BLaER1 (cell line): ENCODE measurements around the gene SLC22A3.
"Not testable (repeated sequence)": the region's sequence is repeated elsewhere in the genome, so short reads cannot be mapped to it uniquely, and the experiment has no call there.

Experiments
- H3K27ac ChIP-seq: shearing (Covaris generic); formaldehyde crosslinking; 2 replicates; pipeline ENCODE4 v1.8.1; 2022
- H3K27me3 ChIP-seq: shearing (Covaris generic); formaldehyde crosslinking; 2 replicates; pipeline ENCODE4 v1.8.1; 2022
- H3K36me3 ChIP-seq: shearing (Covaris generic); formaldehyde crosslinking; 2 replicates; pipeline ENCODE4 v1.8.1; 2022
- H3K4me1 ChIP-seq: shearing (Covaris generic); formaldehyde crosslinking; 2 replicates; pipeline ENCODE4 v1.8.1; 2022
- H3K4me2 ChIP-seq: shearing (Covaris generic); formaldehyde crosslinking; 2 replicates; pipeline ENCODE4 v1.8.1; 2022
- H3K4me3 ChIP-seq: shearing (Covaris generic); formaldehyde crosslinking; 2 replicates; pipeline ENCODE4 v1.8.1; 2022
- H3K9ac ChIP-seq: shearing (Covaris generic); formaldehyde crosslinking; 2 replicates; pipeline ENCODE4 v1.8.1; 2022
- H3K9me3 ChIP-seq: shearing (Covaris generic); formaldehyde crosslinking; 2 replicates; pipeline ENCODE4 v1.8.1; 2022
- H4K20me1 ChIP-seq: shearing (Covaris generic); formaldehyde crosslinking; 2 replicates; pipeline ENCODE4 v1.8.1; 2022
- Cebpa-rat ChIP-seq: shearing (Covaris generic); IDR thresholded peaks from 2 replicates; pipeline ENCODE4 v1.8.1; 2022

Gene SLC22A3

GRCh38 chr6:160368670-160369069 lies 20.5 kb downstream of the SLC22A3 start:
- H3K9ac ChIP-seq, result no peak overlapping the region
- no peaks in the 10 kb centered on the region for H3K36me3 ChIP-seq
- H3K4me3 ChIP-seq, result no peak overlapping the region
- no peaks in the 10 kb centered on the region for H3K9me3 ChIP-seq
- H3K27ac ChIP-seq, result no peak overlapping the region
- H3K4me2 ChIP-seq, result no peak overlapping the region
- no peaks in the 10 kb centered on the region for H3K4me1 ChIP-seq
- TF ChIP-seq Cebpa-rat, result no peak
- no peaks in the 10 kb centered on the region for H4K20me1 ChIP-seq
- H3K27me3 ChIP-seq, result no peaks in the 10 kb centered on the region

GRCh38 chr6:160373601-160374000 lies 25.4 kb downstream of the SLC22A3 start:
- not testable (repeated sequence) for H3K27ac ChIP-seq, H3K4me1 ChIP-seq, H3K4me3 ChIP-seq, H4K20me1 ChIP-seq, H3K9me3 ChIP-seq, H3K4me2 ChIP-seq, H3K36me3 ChIP-seq, H3K27me3 ChIP-seq, H3K9ac ChIP-seq

- no peaks in the 10 kb centered on the region for H3K9me3 ChIP-seq
- H3K4me1 ChIP-seq, result no peaks in the 10 kb centered on the region
- no peaks in the 10 kb centered on the region for H4K20me1 ChIP-seq
- H3K9ac ChIP-seq, result no peak overlapping the region
- H3K27me3 ChIP-seq, result peaks cover 4% of the 10 kb centered on the region; the same call in 1 of the 2 replicates
- H3K27ac ChIP-seq, result no peak overlapping the region
- no peak for TF ChIP-seq Cebpa-rat
- no peaks in the 10 kb centered on the region for H3K36me3 ChIP-seq
- no peak overlapping the region for H3K4me3 ChIP-seq
- no peak overlapping the region for H3K4me2 ChIP-seq
Observed at GRCh38 chr6:160374836-160375560, 26.8 kb downstream of the SLC22A3 start.

GRCh38 chr6:160375561-160375949 lies 27.4 kb downstream of the SLC22A3 start:
- Histone ChIP-seq H3K4me3 (no peak overlapping the region), H3K4me2 (no peak overlapping the region), H3K9me3 (no peaks in the 10 kb centered on the region), H4K20me1 (no peaks in the 10 kb centered on the region), H3K9ac (no peak overlapping the region), H3K27ac (no peak overlapping the region), H3K4me1 (no peaks in the 10 kb centered on the region), H3K27me3 (peaks cover 4% of the 10 kb centered on the region; the same call in 1 of the 2 replicates), H3K36me3 (no peaks in the 10 kb centered on the region)
- TF ChIP-seq Cebpa-rat, result no peak

GRCh38 chr6:160376445-160376844 lies 28.3 kb downstream of the SLC22A3 start:
- Histone ChIP-seq H3K9ac (no peak overlapping the region), H3K27ac (no peak overlapping the region), H3K36me3 (no peaks in the 10 kb centered on the region), H3K4me2 (no peak overlapping the region), H3K27me3 (peaks cover 4% of the 10 kb centered on the region; the same call in 1 of the 2 replicates), H4K20me1 (no peaks in the 10 kb centered on the region), H3K4me1 (no peaks in the 10 kb centered on the region), H3K9me3 (no peaks in the 10 kb centered on the region), H3K4me3 (no peak overlapping the region)
- TF ChIP-seq Cebpa-rat, result no peak

- H3K36me3 ChIP-seq, result no peaks in the 10 kb centered on the region
- H3K9ac ChIP-seq, result no peak overlapping the region
- no peak for TF ChIP-seq Cebpa-rat
- no peaks in the 10 kb centered on the region for H4K20me1 ChIP-seq
- H3K27ac ChIP-seq, result no peak overlapping the region
- peaks cover 4% of the 10 kb centered on the region; the same call in 1 of the 2 replicates for H3K27me3 ChIP-seq
- no peak overlapping the region for H3K4me2 ChIP-seq
- peaks cover 6% of the 10 kb centered on the region; the same call in 1 of the 2 replicates for H3K9me3 ChIP-seq
- no peak overlapping the region for H3K4me3 ChIP-seq
- no peaks in the 10 kb centered on the region for H3K4me1 ChIP-seq
Observed at GRCh38 chr6:160378218-160378617, 30.0 kb downstream of the SLC22A3 start.

GRCh38 chr6:160378882-160379281 lies 30.7 kb downstream of the SLC22A3 start:
- Histone ChIP-seq H3K4me2 (no peak overlapping the region), H3K36me3 (no peaks in the 10 kb centered on the region), H3K27me3 (peaks cover 4% of the 10 kb centered on the region; the same call in 1 of the 2 replicates), H4K20me1 (no peaks in the 10 kb centered on the region), H3K4me1 (no peaks in the 10 kb centered on the region), H3K4me3 (no peak overlapping the region), H3K9me3 (peaks cover 6% of the 10 kb centered on the region; the same call in 1 of the 2 replicates), H3K9ac (no peak overlapping the region), H3K27ac (no peak overlapping the region)
- no peak for TF ChIP-seq Cebpa-rat

- Histone ChIP-seq H3K36me3 (no peaks in the 10 kb centered on the region), H3K9me3 (peaks cover 6% of the 10 kb centered on the region; the same call in 1 of the 2 replicates), H3K4me2 (no peak overlapping the region), H3K27me3 (peaks cover 4% of the 10 kb centered on the region; the same call in 1 of the 2 replicates), H3K9ac (no peak overlapping the region), H3K4me1 (no peaks in the 10 kb centered on the region), H4K20me1 (no peaks in the 10 kb centered on the region), H3K4me3 (no peak overlapping the region), H3K27ac (no peak overlapping the region)
- TF ChIP-seq Cebpa-rat, result no peak
Observed at GRCh38 chr6:160379466-160379865, 31.3 kb downstream of the SLC22A3 start.

- Histone ChIP-seq H3K27ac (no peak overlapping the region), H3K4me2 (no peak overlapping the region), H3K4me1 (no peaks in the 10 kb centered on the region), H3K36me3 (no peaks in the 10 kb centered on the region), H3K27me3 (no peaks in the 10 kb centered on the region), H3K9ac (no peak overlapping the region), H3K4me3 (no peak overlapping the region), H3K9me3 (peaks cover 6% of the 10 kb centered on the region; the same call in 1 of the 2 replicates), H4K20me1 (no peaks in the 10 kb centered on the region)
- no peak for TF ChIP-seq Cebpa-rat
Observed at GRCh38 chr6:160382946-160383345, 34.8 kb downstream of the SLC22A3 start.

GRCh38 chr6:160386869-160387530 lies 38.8 kb downstream of the SLC22A3 start:
- Histone ChIP-seq H3K4me1 (no peaks in the 10 kb centered on the region), H3K27ac (no peak overlapping the region), H4K20me1 (no peaks in the 10 kb centered on the region), H3K36me3 (no peaks in the 10 kb centered on the region), H3K9me3 (peaks cover 6% of the 10 kb centered on the region; the same call in 1 of the 2 replicates), H3K9ac (no peak overlapping the region), H3K4me2 (no peak overlapping the region), H3K4me3 (no peak overlapping the region), H3K27me3 (no peaks in the 10 kb centered on the region)
- TF ChIP-seq Cebpa-rat, result no peak
